Uterus (tissue), 4 donors: ENCODE results near the gene CHCHD3. TPM values are rescaled to one million over a fixed set of nuclear protein-coding genes. Genes with fewer than 3 reads are reported as not detected.

Source experiments
- DNase-seq, 2 donors: peaks; one replicate each; pipeline ENCODE4 v3.0.0-alpha.2; 2019 to 2020
- H3K27ac ChIP-seq, 2 donors: fragments of 200-600 bp; sonication (generic); 1 replicate in 1 of 2; 2 replicates in 1 of 2; pipeline ENCODE4 v1.5.1; 2016 to 2018
- H3K27me3 ChIP-seq, 2 donors: fragments of 200-600 bp; sonication (generic); one replicate each; pipeline ENCODE4 v1.5.1; 2018 to 2019; ENCODE audit warnings: control low read depth in 1 of 2
- H3K36me3 ChIP-seq, 2 donors: fragments of 200-600 bp; sonication (generic); one replicate each; pipeline ENCODE4 v1.5.1; 2019; ENCODE audit warnings: control low read depth in 1 of 2
- H3K4me1 ChIP-seq, 2 donors: fragments of 200-600 bp; sonication (generic); one replicate each; pipeline ENCODE4 v1.5.1; 2018 to 2019; ENCODE audit warnings: control low read depth in 1 of 2
- H3K4me3 ChIP-seq, 2 donors: fragments of 200-600 bp; sonication (generic); 1 replicate in 1 of 2; 2 replicates in 1 of 2; pipeline ENCODE4 v1.5.1; 2018 to 2019; ENCODE audit warnings: mild to moderate bottlenecking in 1 of 2
- H3K9me3 ChIP-seq, 2 donors: fragments of 200-600 bp; sonication (generic); one replicate each; pipeline ENCODE4 v1.5.1; 2019; ENCODE audit warnings: control low read depth in 1 of 2
- CTCF ChIP-seq, 4 experiments: fragments of 200-600 bp in 2 of 4; fragments of 450-650 bp in 2 of 4; sonication (generic) in 2 of 4; IDR thresholded peaks; one replicate each; pipeline ENCODE4 v1.5.1; 2016 to 2019; ENCODE audit warnings: antibody characterized with exemption in 4 of 4, mild to moderate bottlenecking in 2 of 4, moderate library complexity in 1 of 4
- POLR2A ChIP-seq, 2 donors: fragments of 450-650 bp; IDR thresholded peaks; one replicate each; pipeline ENCODE4 v1.6.1; 2016; ENCODE audit warnings: antibody characterized with exemption in 2 of 2, mild to moderate bottlenecking in 1 of 2, moderate library complexity in 1 of 2
- intact Hi-C: fragments of 100-400 bp; cut with DNase I; formaldehyde crosslinking; loops from one replicate; pipeline ENCODE4 v1.15.1; 2023; ENCODE audit warnings: low total_unique reads
- total RNA-seq, 4 donors: library from RNA; depleted of rRNA in 3 of 4; stranded (reverse); fragments of >200 nt in 3 of 4; gene quantifications; one replicate each; pipeline versions ENCODE4 v1.1.0 to v1.2.4, GENCODE V29; 2014 to 2023
- donor health status: DM: yes; HTN: yes; CAD: no.

Gene CHCHD3
- total RNA-seq, 4 donors from 2014 or later = 43.5 to 61.0 (median 47.6) TPM

- no peaks in the 10 kb centered on the region for H3K9me3 ChIP-seq
- intact Hi-C loops = no loop called here
- TF ChIP-seq POLR2A (IDR thresholded peaks at IDR 0.05) = no peak
- no peak for TF ChIP-seq CTCF (IDR thresholded peaks at IDR 0.05)
These were observed 329.5 kb downstream of the CHCHD3 start for GRCh38 chr7:132752431-132752830.

DNA sequence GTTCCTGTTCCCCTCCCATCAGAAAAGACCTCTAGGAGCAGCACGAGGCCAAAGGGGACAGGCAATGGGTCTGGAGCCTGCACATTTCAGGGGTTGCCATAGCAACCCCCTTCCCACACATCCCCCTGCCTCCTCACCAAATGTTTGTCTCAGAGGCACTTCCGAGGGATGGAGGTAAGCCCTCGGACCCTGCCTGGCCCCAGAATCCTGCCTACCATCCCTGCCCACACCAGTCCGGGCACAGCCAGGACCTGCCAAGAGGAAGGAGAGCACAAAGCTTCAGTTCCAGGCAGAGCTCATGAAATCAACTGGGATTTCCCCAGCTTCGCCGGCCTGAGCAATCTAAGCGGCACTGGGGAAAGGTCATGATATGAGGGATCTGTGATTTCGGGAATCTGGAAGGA is 330.6 kb downstream of the CHCHD3 start:
- intact Hi-C loops = no loop called here
- Histone ChIP-seq H3K27me3 (no peaks in the 10 kb centered on the region), H3K36me3 (no peaks in the 10 kb centered on the region), H3K4me1 (no peaks in the 10 kb centered on the region), H3K4me3 (no peak overlapping the region), H3K9me3 (no peaks in the 10 kb centered on the region), H3K27ac (no peak overlapping the region)
- TF ChIP-seq POLR2A (IDR thresholded peaks at IDR 0.05) (no peak), CTCF (IDR thresholded peaks at IDR 0.05) (no peak)
- DNase-seq = no peak

More at GRCh38 chr7:132752431-132752830, 329.5 kb downstream of the CHCHD3 start:
- Histone ChIP-seq H3K27me3 (no peaks in the 10 kb centered on the region), H3K27ac (no peak overlapping the region), H3K36me3 (no peaks in the 10 kb centered on the region), H3K4me1 (no peaks in the 10 kb centered on the region), H3K4me3 (no peak overlapping the region)
- DNase-seq = no peak

- no peaks in the 10 kb centered on the region for H3K36me3 ChIP-seq
- DNase-seq = no peak
- H3K27me3 ChIP-seq = no peaks in the 10 kb centered on the region
- intact Hi-C loops = no loop called here
- no peaks in the 10 kb centered on the region for H3K4me1 ChIP-seq
- no peak overlapping the region for H3K4me3 ChIP-seq
- no peak overlapping the region for H3K27ac ChIP-seq
- no peaks in the 10 kb centered on the region for H3K9me3 ChIP-seq
- TF ChIP-seq POLR2A (IDR thresholded peaks at IDR 0.05) (no peak), CTCF (IDR thresholded peaks at IDR 0.05) (no peak)
These were observed 331.2 kb downstream of the CHCHD3 start for GRCh38 chr7:132750530-132751217.

GRCh38 chr7:132750096-132750495 is 331.8 kb downstream of the CHCHD3 start:
- TF ChIP-seq CTCF (IDR thresholded peaks at IDR 0.05) (no peak), POLR2A (IDR thresholded peaks at IDR 0.05) (no peak)
- H3K36me3 ChIP-seq = no peaks in the 10 kb centered on the region
- H3K9me3 ChIP-seq = no peaks in the 10 kb centered on the region
- no peak for DNase-seq
- intact Hi-C loops = no loop called here
- no peak overlapping the region for H3K4me3 ChIP-seq
- no peak overlapping the region for H3K27ac ChIP-seq
- no peaks in the 10 kb centered on the region for H3K4me1 ChIP-seq
- H3K27me3 ChIP-seq = no peaks in the 10 kb centered on the region

DNA sequence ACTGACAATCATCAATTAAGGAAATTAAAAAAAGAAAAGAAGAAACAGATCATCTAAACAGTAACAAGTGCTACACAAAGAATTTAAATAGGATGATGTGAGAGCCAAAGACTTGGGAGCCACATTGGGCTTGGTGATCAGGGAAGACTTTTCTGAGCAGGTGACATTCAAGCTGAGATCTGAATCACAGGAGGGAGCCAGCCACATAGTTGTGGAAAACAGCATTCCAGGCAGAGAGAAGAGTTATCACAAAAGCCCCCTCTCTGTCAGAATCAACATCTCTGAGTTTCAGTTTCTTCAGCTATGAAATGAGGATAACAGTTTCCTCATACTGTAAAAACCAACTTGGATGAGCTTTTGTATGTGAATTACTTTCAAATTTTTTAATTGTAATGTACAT is 336.4 kb downstream of the CHCHD3 start:
- peaks cover 0 to 2% of the 10 kb centered on the region in 2 donors for H3K9me3 ChIP-seq
- no peak overlapping the region for H3K4me3 ChIP-seq
- H3K4me1 ChIP-seq = no peaks in the 10 kb centered on the region
- no peak for DNase-seq
- no peaks in the 10 kb centered on the region for H3K36me3 ChIP-seq
- intact Hi-C loops = no loop called here
- no peaks in the 10 kb centered on the region for H3K27me3 ChIP-seq
- H3K27ac ChIP-seq = no peak overlapping the region
- no peak for TF ChIP-seq POLR2A (IDR thresholded peaks at IDR 0.05)
- TF ChIP-seq CTCF (IDR thresholded peaks at IDR 0.05) = no peak
